Dedifferentiated amniotic fluid mesenchymal stem cell (primary cell): ENCODE results near the gene TPBGL.

Source experiments
- DNase-seq: peaks from one replicate; pipeline ENCODE4 v3.0.0-alpha.2; 2016; ENCODE audit errors: extremely low spot score

Gene TPBGL

GRCh38 chr11:75240311-75241035, at the start of gene TPBGL:
TSS of gene TPBGL (plus strand) at chr11:75240774. CDS start at chr11:75241050, 276 bp downstream.
- DNase-seq, result no peak

- no peak for DNase-seq
Measured at GRCh38 chr11:75191330-75191717, 49.2 kb upstream of the TPBGL start.

DNA sequence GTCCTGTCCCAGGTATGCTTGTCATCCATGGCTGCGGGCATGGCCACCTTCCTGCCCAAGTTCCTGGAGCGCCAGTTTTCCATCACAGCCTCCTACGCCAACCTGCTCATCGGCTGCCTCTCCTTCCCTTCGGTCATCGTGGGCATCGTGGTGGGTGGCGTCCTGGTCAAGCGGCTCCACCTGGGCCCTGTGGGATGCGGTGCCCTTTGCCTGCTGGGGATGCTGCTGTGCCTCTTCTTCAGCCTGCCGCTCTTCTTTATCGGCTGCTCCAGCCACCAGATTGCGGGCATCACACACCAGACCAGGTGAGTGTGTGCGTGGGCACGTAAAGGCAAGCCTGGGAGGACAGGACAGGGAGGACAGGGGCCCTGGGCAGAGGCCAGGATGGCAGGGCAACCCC, 47.3 kb upstream of the TPBGL start:
- no peak for DNase-seq

- no peak for DNase-seq
Measured at GRCh38 chr11:75193711-75194110, 46.9 kb upstream of the TPBGL start.

GRCh38 chr11:75194147-75194546, 46.4 kb upstream of the TPBGL start:
- DNase-seq, result no peak

DNA sequence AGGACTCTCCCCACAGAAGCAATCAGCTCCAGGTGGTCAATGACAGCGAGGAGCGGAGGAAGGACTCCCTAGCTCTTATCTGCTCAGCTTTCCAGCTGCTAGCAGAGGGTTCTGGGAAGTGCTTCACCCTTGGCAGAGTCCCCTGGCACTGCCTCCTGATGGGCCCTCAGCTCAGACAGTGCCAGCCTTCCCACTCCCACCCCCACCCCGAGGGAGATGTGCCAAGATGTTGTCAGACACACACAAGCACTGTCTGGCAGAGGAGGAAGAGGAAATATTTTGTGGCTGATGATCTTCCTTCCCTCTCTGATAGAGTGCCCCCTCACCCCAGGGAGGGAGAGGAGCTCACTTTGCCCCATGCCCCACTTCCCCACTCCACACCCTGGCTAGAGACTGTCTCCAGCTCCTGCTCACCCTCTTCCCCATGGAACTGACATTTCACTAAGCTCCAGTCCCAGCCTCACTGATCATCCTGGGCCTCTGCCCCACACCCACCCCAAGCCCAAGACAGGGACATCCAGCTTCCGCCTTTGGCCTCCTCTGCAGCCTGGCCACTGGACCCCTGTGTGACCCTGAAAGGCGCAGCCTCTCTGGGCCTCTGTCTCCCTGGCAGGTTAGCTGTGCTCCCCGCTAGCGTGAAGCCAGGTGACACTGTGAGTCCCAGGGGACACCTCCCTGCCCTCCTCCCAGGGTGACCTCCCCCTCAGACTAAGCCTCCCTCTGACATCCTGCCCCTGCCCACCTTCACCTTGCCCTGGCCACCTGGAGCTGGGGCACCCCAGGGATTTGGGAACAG, 45.2 kb upstream of the TPBGL start:
- DNase-seq, result no peak

DNA sequence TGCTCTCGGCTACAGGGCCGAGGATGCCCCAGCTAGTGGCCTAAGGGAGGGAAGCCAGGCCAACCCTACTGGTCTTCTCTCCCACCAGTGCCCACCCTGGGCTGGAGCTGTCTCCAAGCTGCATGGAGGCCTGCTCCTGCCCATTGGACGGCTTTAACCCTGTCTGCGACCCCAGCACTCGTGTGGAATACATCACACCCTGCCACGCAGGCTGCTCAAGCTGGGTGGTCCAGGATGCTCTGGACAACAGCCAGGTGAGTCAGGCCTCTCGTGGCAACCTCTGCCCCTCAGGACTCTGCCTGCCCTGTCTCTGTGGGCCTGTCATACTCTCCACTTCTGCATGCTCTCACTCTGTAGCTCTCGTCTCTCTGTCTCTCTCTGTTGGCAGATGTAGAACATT, 44.1 kb upstream of the TPBGL start:
- DNase-seq, result no peak

GRCh38 chr11:75197512-75198277, 42.9 kb upstream of the TPBGL start:
- DNase-seq, result no peak

GRCh38 chr11:75198278-75198973, 42.1 kb upstream of the TPBGL start:
- DNase-seq, result no peak

GRCh38 chr11:75199412-75199955, 41.1 kb upstream of the TPBGL start:
- no peak for DNase-seq

DNA sequence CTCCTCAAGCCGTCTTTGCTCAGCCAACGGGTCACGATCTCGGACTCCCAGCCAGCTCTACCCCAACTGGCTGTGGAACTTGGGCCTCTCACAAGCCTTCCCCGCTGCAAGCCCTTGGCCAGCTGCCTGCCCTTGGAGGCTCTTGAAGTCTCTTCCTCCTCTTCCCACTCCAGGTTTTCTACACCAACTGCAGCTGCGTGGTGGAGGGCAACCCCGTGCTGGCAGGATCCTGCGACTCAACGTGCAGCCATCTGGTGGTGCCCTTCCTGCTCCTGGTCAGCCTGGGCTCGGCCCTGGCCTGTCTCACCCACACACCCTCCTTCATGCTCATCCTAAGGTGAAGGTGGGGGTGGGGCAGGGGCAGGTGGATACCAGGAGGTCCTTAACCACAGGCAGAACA, 40.5 kb upstream of the TPBGL start:
- no peak for DNase-seq

DNA sequence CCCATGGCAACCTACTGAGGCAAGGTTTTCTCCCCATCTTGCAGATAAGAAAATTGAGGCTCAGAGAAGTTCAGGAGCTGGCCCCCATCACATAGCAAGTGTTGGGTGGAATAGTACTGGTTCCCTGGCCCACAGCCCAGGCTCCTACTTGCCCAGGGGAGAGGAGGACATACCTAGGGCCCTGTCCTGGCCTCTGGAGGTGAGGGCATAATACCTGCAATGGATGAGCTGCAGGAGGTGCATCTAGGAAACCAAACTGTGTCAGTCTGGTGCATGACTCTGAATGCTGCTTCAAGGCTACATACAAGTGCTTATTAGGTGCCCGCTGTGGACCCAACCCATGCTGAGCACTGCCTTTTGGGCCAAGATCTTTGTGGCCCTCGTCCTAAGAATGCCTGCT, 40.0 kb upstream of the TPBGL start:
- no peak for DNase-seq

GRCh38 chr11:75201771-75202170, 38.8 kb upstream of the TPBGL start:
- DNase-seq, result no peak

DNA sequence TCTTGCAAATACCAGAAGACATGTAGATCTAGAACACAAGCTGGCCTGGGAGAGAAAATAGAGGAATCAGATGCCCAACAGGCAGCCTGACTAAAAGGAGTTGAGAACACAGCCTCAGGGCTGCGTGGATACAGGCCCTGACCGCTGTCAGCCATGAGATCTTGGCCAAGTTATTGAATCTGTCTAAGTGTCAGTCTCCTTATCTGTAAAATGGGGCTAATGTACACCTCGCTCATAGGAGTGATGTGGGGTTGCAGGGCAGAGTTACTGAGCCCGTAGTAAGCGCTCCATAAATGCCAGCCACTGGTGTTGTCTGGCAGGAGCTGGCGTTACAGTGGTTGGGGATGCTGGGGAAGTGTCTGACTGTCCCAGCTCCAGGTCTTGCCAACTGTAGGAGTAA, 38.4 kb upstream of the TPBGL start:
- no peak for DNase-seq

- DNase-seq, result no peak
Measured at GRCh38 chr11:75203138-75203537, 37.4 kb upstream of the TPBGL start.

DNA sequence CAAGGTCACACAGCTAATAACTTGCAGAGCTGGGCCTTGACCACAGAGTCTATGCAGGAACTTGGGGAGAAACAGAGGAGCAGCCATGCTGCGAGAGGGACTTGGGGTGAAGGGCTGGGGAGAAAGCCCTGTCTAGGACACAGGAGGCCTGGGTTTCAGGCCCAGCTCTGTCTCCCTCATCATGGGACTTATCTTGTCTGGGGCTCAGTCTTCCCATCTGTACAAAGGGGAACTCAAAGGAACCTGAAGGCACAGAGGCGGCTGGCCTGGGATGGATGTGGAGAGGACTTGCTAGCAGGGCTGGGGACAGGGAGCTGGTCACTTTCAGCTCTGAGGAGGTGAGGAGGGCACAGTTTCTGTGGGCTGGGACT, 36.9 kb upstream of the TPBGL start:
- no peak for DNase-seq

DNA sequence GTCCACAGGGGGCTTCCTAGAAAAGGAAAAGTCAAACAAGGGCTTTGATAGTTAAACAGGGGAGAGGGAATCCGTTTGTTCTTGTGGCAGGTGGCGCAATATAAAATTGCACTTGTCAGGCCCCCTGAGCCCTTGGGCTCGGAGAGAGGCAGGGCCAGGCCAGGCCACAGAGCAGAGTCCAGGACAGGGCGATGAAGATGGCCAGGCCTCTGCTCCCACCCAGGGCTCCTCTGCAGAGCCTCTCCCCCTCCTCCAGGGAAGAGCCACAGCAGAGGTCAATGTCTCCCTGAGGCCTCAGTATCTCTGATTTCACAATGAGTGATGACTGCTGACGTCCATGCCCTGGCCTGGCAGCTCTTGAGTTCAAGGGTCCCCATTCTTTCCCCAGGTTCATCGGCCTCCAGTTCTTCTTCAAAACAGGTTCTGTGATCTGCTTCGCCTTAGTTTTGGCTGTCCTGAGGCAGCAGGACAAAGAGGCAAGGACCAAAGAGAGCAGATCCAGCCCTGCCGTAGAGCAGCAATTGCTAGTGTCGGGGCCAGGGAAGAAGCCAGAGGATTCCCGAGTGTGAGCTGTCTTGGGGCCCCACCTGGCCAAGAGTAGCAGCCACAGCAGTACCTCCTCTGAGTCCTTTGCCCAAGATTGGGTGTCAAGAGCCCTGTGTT, 36.4 kb upstream of the TPBGL start:
- no peak for DNase-seq

GRCh38 chr11:75204685-75205563, 35.6 kb upstream of the TPBGL start:
- peak; percentile 68 for DNase-seq

GRCh38 chr11:75205564-75206020, 35.0 kb upstream of the TPBGL start:
- no peak for DNase-seq

DNA sequence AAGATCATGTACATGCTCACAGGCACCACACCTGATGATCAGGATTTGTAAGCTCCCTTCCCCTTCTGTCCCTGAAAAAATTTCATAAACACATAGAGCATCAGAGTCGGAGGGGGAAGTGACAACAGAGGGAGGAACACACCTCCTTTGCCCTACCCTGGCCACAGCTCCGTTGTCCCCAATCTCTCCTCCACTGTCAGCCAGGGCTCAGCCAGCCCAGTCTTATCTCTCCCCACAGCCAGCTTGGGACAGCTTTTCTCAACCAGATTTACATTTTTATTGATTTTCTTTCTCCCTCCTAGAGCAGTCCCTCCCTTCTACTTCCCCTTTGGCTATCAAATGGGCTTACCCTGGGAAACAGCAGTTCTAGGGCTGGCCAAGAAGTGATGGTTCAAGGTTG, 32.1 kb upstream of the TPBGL start:
- no peak for DNase-seq
